PC-9 (cell line): ENCODE measurements around the gene RINL.

ENCODE experiments used
- EZH2 ChIP-seq: fragments of 200-600 bp; sonication (generic); IDR thresholded peaks from 2 replicates; pipeline ENCODE4 v1.8.0; 2017; ENCODE audit warnings: antibody characterized with exemption, low read depth
- TF ChIP-seq, protein P1 (sequence below): fragments of 200-600 bp; sonication (generic); conservative IDR thresholded peaks from 2 replicates; pipeline ENCODE4 v1.6.1; 2017; ENCODE audit warnings: mixed run types, antibody characterized with exemption, mild to moderate bottlenecking, moderate library complexity

DNA sequence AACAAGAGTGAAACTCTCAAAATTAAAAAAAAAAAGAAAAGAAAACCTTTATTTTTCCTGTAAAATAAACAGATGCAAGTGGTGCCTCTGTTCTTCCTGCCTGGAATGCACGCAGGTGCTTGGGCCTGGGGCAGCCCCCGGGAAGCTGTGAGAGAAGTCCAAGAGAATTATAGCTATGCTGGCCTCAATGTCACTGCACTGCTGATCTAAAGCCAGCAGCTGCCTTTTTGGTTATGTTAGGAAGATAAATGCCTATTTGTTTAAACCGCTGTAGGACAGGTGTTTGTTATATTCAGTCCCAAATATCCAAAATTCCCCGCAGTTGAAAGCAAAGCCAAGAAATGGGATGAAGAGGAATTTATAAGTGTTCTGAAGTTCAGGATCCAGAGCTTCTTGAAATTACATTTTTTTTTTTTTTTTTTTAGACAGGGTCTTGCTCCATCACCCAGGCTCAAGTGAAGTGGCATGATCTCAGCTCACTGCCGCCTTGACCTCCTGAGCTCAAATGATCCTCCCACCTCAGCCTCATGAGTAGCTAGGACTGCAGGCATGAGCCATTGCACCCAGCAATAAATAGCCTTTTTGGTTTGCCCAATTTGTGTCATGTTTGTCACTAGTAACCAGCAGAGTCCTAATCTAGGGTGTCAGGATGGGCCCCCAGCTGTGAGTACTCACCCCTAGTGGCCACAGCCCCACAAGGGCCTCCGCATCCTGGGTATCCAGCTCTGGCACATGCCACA is 2.2 kb downstream of the RINL start:
- TF ChIP-seq, protein P1, sequence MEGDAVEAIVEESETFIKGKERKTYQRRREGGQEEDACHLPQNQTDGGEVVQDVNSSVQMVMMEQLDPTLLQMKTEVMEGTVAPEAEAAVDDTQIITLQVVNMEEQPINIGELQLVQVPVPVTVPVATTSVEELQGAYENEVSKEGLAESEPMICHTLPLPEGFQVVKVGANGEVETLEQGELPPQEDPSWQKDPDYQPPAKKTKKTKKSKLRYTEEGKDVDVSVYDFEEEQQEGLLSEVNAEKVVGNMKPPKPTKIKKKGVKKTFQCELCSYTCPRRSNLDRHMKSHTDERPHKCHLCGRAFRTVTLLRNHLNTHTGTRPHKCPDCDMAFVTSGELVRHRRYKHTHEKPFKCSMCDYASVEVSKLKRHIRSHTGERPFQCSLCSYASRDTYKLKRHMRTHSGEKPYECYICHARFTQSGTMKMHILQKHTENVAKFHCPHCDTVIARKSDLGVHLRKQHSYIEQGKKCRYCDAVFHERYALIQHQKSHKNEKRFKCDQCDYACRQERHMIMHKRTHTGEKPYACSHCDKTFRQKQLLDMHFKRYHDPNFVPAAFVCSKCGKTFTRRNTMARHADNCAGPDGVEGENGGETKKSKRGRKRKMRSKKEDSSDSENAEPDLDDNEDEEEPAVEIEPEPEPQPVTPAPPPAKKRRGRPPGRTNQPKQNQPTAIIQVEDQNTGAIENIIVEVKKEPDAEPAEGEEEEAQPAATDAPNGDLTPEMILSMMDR: no peak
- TF ChIP-seq EZH2: no peak
